Body of pancreas (tissue), 4 donors: Measurements from ENCODE around the gene TMEM202. TPM values are rescaled to one million over a fixed set of nuclear protein-coding genes. Genes with fewer than 3 reads are reported as not detected.
"Not testable (repeated sequence)": the region's sequence is repeated elsewhere in the genome, so short reads cannot be mapped to it uniquely, and the experiment has no call there.

ENCODE experiments used
- ATAC-seq: fragments of 150-250 bp; one replicate; pipeline ENCODE4 v1.9.1; 2016
- DNase-seq, 4 donors: peaks; one replicate each; pipeline ENCODE4 v3.0.0-alpha.2; 2019
- H3K27ac ChIP-seq, 4 donors: fragments of 200-600 bp; sonication (generic); 1 replicate in 3 of 4; 2 replicates in 1 of 4; pipeline versions ENCODE4 v1.5.1 to v1.6.1; 2016 to 2019; ENCODE audit warnings: mild to moderate bottlenecking in 1 of 4, mixed read lengths in 1 of 4, moderate library complexity in 1 of 4
- H3K27me3 ChIP-seq, 2 donors: fragments of 200-600 bp; sonication (generic); one replicate each; pipeline ENCODE4 v1.6.0; 2016; ENCODE audit warnings: mild to moderate bottlenecking in 1 of 2
- H3K36me3 ChIP-seq, 2 donors: fragments of 200-600 bp; sonication (generic); replicated peaks in 1 of 2; 2 replicates each; pipeline ENCODE4 v1.5.1; 2016; ENCODE audit warnings: low read depth in 2 of 2; ENCODE audit not compliant: insufficient read depth in 1 of 2
- H3K4me1 ChIP-seq: fragments of 200-600 bp; sonication (generic); one replicate; pipeline ENCODE4 v1.6.0; 2016
- H3K4me3 ChIP-seq, 2 donors: fragments of 200-600 bp; sonication (generic); 1 replicate in 1 of 2; 2 replicates in 1 of 2; pipeline ENCODE4 v1.5.1; 2016 to 2019
- H3K9me3 ChIP-seq, 3 donors: fragments of 200-600 bp; sonication (generic); 1 replicate in 2 of 3; 2 replicates in 1 of 3; pipeline ENCODE4 v1.5.1; 2016
- POLR2A ChIP-seq, 3 donors: fragments of 450-650 bp; IDR thresholded peaks; one replicate each; pipeline ENCODE4 v1.6.1; 2016; ENCODE audit warnings: antibody characterized with exemption in 3 of 3, mild to moderate bottlenecking in 2 of 3
- WGBS, 2 donors: methylation state at CpG; one replicate each; pipeline ENCODE4 v1.1.5; 2017; 5-methylcytosine and 5-hydroxymethylcytosine counted together
- intact Hi-C: fragments of 100-400 bp; cut with DNase I; formaldehyde crosslinking; loops from one replicate; pipeline ENCODE4 v1.15.1; 2023
- total RNA-seq, 2 donors: library from RNA; depleted of rRNA; stranded (reverse); fragments of >200 nt; gene quantifications; one replicate each; pipeline ENCODE4 v1.1.0, GENCODE V29; 2016
- TF ChIP-seq, protein P1 (sequence below), 7 experiments: fragments of 450-650 bp in 4 of 7; fragments of 200-600 bp in 3 of 7; sonication (generic) in 3 of 7; IDR thresholded peaks; one replicate each; pipeline ENCODE4 v1.5.1; 2016 to 2019; ENCODE audit warnings: antibody characterized with exemption in 7 of 7

The TMEM202 gene
- total RNA-seq, 2 donors from 2014 or later: not detected

GRCh38 chr15:72369964-72370363 is 28.1 kb upstream of the TMEM202 start:
- ATAC-seq (no peak), DNase-seq (no peak)
- intact Hi-C loops: no loop called here
- no peaks in the 10 kb centered on the region for H3K27me3 ChIP-seq
- no peak overlapping the region for H3K4me3 ChIP-seq
- H3K36me3 ChIP-seq: peaks cover 0 to 1% of the 10 kb centered on the region in 2 donors
- H3K9me3 ChIP-seq: no peaks in the 10 kb centered on the region
- H3K4me1 ChIP-seq: peaks cover 23% of the 10 kb centered on the region
- WGBS, 2 donors: 72% methylated on average over 1 of the region's 1 CpG
- peak overlapping the region in 1 of 4 donors; percentile 31 for H3K27ac ChIP-seq
- no peak for TF ChIP-seq POLR2A (IDR thresholded peaks at IDR 0.05)
- TF ChIP-seq, protein P1, sequence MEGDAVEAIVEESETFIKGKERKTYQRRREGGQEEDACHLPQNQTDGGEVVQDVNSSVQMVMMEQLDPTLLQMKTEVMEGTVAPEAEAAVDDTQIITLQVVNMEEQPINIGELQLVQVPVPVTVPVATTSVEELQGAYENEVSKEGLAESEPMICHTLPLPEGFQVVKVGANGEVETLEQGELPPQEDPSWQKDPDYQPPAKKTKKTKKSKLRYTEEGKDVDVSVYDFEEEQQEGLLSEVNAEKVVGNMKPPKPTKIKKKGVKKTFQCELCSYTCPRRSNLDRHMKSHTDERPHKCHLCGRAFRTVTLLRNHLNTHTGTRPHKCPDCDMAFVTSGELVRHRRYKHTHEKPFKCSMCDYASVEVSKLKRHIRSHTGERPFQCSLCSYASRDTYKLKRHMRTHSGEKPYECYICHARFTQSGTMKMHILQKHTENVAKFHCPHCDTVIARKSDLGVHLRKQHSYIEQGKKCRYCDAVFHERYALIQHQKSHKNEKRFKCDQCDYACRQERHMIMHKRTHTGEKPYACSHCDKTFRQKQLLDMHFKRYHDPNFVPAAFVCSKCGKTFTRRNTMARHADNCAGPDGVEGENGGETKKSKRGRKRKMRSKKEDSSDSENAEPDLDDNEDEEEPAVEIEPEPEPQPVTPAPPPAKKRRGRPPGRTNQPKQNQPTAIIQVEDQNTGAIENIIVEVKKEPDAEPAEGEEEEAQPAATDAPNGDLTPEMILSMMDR (IDR thresholded peaks at IDR 0.05): no peak

DNA sequence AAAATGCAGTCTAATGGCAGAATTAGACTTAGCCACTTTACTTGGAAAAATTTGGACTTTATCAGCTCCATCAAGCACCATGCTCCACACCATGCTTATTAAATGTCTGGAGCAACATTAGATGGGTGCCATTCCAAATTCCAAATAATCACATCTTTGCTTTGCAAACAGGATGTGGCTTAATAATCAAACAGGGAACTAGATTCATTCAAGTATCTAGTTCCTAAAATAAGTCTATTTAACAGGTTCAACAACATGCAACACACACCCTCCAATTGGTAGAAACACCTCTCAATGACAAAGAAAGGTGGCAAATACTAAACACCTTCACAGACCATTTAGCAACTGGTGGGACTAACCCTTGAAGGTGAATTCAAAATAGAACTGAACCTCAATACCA is 25.7 kb upstream of the TMEM202 start:
- peaks cover 31% of the 10 kb centered on the region for H3K4me1 ChIP-seq
- H3K27me3 ChIP-seq: no peaks in the 10 kb centered on the region
- H3K27ac ChIP-seq: no peak overlapping the region
- peaks cover 0 to 1% of the 10 kb centered on the region in 2 donors for H3K36me3 ChIP-seq
- DNase-seq: no peak
- H3K4me3 ChIP-seq: no peak overlapping the region
- H3K9me3 ChIP-seq: no peaks in the 10 kb centered on the region
- intact Hi-C loops: no loop called here
- no peak for ATAC-seq
- no peak for TF ChIP-seq POLR2A (IDR thresholded peaks at IDR 0.05)
- TF ChIP-seq, protein P1 (IDR thresholded peaks at IDR 0.05): no peak

- no peaks in the 10 kb centered on the region for H3K27me3 ChIP-seq
- intact Hi-C loops: no loop called here
- 0% methylated on average over 4 to 17 of the region's 17 CpGs for WGBS, 2 donors
- no peaks in the 10 kb centered on the region for H3K36me3 ChIP-seq
- peak overlapping the region; percentile 44 to 75 for H3K4me3 ChIP-seq
- no peaks in the 10 kb centered on the region for H3K9me3 ChIP-seq
- peak; percentile 80 for ATAC-seq
- H3K4me1 ChIP-seq: peaks cover 31% of the 10 kb centered on the region
- DNase-seq: peak; percentile 69 to 80 (median 74)
- peak overlapping the region; percentile 34 to 91 (median 81) for H3K27ac ChIP-seq
- TF ChIP-seq POLR2A (IDR thresholded peaks at IDR 0.05): no peak
- TF ChIP-seq, protein P1 (IDR thresholded peaks at IDR 0.05): no peak
Measured at GRCh38 chr15:72375501-72375845, 22.6 kb upstream of the TMEM202 start.

- H3K27me3 ChIP-seq: no peaks in the 10 kb centered on the region
- 0 to 1% methylated on average over 21 to 49 of the region's 50 CpGs for WGBS, 2 donors
- no peaks in the 10 kb centered on the region for H3K36me3 ChIP-seq
- no peaks in the 10 kb centered on the region for H3K9me3 ChIP-seq
- peak within 1 kb of the TSS; percentile 34 to 91 (median 81) for H3K27ac ChIP-seq
- intact Hi-C loops: no loop called here
- H3K4me1 ChIP-seq: peaks cover 31% of the 10 kb centered on the region
- H3K4me3 ChIP-seq: peak within 1 kb of the TSS; percentile 44 to 75
- ATAC-seq (peak; percentile 90), DNase-seq (peak; percentile 98)
- TF ChIP-seq, protein P1 (IDR thresholded peaks at IDR 0.05): peak in 1 of 7 experiments; percentile 28
- TF ChIP-seq POLR2A (IDR thresholded peaks at IDR 0.05): peak; percentile 65 to 92 (median 88)
Measured at GRCh38 chr15:72375846-72376581, 22.1 kb upstream of the TMEM202 start, which contains the start of gene HEXA. Gene HEXA, minus strand, starts transcription at chr15:72376014. Its CDS starts 42 bp downstream, at chr15:72375972.

DNA sequence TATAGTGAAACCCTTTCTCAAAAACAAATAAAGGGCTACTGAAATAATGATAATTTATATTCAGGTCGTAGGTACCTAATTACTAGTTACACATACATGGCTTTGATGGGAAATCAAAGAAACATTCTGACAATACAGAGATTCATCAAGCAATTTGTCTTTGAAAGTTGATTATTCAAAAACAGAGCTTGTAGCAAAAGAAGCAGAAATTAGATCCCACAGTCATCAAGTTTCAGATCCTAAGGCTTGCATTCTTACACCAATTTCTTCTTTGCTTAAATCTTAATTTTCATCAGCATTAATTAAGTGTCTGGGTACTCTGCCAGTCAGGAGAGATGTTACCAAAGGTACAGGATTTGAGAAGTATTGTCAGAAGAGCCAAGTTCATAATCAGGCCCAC is 20.8 kb upstream of the TMEM202 start:
- WGBS, 2 donors: 64 to 65% methylated on average over 1 of the region's 1 CpG
- Histone ChIP-seq H3K27ac (peak overlapping the region in 1 of 4 donors; percentile 89), H3K4me3 (no peak overlapping the region), H3K4me1 (peaks cover 31% of the 10 kb centered on the region), H3K36me3 (no peaks in the 10 kb centered on the region), H3K27me3 (no peaks in the 10 kb centered on the region), H3K9me3 (no peaks in the 10 kb centered on the region)
- TF ChIP-seq, protein P1 (IDR thresholded peaks at IDR 0.05): no peak
- TF ChIP-seq POLR2A (IDR thresholded peaks at IDR 0.05): no peak
- ATAC-seq (no peak), DNase-seq (no peak)
- intact Hi-C loops: no loop called here

GRCh38 chr15:72379106-72379505 is 19.0 kb upstream of the TMEM202 start:
- 89 to 94% methylated on average over 3 of the region's 3 CpGs for WGBS, 2 donors
- ATAC-seq, DNase-seq, H3K4me3 ChIP-seq, intact Hi-C loops, H3K27me3 ChIP-seq, H3K9me3 ChIP-seq, H3K27ac ChIP-seq, H3K36me3 ChIP-seq: not testable (repeated sequence)
- H3K4me1 ChIP-seq: peaks cover 16% of the 10 kb centered on the region
